Measurements from ENCODE around the gene ZNF184.
"Not testable (repeated sequence)": the region's sequence is repeated elsewhere in the genome, so short reads cannot be mapped to it uniquely, and the experiment has no call there.

ZNF184 gene

DNA sequence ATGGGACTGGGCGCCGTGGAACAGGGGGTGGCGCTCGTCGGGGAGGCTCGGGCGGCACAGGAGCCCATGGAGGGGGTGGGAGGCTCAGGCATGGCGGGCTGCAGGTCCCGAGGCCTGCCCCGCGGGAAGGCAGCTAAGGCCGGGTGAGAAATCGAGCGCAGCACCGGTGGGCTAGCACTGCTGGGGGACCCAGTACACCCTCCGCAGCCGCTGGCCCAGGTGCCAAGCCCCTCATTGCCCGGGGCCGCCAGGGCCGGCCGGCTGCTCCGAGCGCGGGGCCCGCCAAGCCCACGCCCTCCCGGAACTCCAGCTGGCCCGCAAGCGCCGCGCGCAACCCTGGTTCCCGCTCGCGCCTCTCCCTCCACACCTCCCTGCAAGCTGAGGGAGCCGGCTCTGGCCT lies 48.1 kb downstream of the ZNF184 start:
- not testable (repeated sequence) for DNase-seq (ENCODE audit: low read depth in 2 of 2)

DNA sequence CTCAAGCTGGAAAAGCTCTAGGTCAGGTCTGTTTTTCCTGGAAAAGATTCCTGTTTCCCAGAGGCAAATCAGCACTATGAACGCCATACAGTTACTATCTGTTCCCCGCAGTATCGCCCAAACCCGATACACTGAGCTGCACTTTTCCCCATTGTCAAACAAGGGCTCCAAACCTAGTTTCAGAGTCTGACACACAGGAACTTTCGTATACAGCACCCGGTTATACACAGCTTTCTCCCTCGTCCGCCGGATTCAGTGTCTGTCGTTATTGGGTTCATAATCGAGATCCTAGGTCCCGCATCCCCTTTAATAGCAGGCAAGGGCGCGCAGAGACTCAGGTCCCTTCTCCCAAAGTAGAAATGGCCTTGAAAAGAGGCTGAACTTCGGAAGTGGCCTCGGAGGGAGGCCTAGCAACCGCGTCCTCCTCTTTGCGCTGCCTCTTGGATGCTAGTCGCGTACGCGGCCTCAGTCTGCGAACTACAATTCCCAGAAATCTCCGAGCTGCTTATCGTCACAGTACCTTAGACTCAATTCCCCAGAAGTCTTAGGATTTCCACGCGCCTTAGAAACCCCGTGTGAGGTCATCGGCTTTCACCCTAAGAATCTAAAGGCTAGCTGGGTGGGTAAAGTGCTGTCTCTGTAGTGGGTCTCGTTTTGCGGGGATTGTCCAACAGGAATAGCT lies 50.1 kb downstream of the ZNF184 start:
- no peak for DNase-seq (ENCODE audit: low read depth in 2 of 2)

DNA sequence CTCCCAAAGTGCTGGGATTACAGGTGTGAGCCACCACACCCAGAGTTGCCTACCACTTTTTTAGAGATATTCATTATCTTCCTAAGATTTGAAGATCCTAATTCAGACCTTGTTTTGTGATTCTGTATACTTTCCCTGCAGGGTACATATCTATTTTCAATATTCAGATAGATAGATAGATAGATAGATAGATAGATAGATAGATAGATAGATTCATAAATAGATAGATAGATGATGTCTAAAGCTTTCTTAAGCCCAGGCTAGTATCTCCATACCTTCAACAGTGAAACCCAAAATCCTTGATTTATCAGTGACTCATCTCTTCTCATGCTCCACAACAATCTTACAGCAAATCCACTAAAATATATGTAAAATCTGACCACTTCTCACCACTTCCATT lies 53.5 kb downstream of the ZNF184 start:
- DNase-seq (ENCODE audit: low read depth in 2 of 2), result no peak

DNA sequence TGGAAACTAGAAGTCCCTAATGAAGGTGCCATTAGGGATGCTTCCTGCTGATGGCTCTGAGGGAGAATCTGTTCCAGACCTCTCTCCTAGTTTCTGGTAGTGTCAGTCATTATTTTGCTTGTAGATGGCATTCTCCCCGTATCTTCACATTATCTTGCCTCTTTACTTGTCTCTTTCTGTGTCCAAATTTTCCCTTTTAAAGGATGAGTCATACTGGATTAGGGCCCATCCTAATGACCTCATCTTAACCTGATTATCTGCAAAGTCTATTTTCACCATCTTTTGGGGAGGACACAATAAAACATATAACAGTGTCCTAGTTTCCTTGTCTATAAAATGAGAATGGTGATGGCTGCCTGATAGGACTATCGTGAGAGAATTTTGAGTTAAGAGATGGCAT lies 57.0 kb downstream of the ZNF184 start:
- no peak for DNase-seq (ENCODE audit: low read depth in 2 of 2)

DNA sequence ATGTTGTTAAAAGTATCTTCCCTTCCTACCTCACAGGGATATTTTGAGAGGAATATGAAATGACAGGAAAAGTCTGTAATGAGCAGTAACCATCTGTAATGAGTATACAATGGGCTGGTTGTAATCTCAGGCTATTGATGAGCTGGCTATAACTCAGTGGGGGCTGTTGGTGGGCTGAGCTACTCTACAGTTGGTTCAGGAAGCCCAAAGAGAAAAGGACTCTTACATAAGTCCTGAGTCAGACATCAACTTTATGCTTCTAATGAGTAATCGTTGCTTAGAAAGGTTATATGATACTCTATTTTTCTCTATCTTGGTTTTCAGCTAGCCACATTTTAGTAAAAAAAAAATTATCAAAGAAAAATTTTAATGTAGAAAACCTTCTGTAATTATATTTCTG lies 57.9 kb downstream of the ZNF184 start:
- no peak for DNase-seq (ENCODE audit: low read depth in 2 of 2)

DNA sequence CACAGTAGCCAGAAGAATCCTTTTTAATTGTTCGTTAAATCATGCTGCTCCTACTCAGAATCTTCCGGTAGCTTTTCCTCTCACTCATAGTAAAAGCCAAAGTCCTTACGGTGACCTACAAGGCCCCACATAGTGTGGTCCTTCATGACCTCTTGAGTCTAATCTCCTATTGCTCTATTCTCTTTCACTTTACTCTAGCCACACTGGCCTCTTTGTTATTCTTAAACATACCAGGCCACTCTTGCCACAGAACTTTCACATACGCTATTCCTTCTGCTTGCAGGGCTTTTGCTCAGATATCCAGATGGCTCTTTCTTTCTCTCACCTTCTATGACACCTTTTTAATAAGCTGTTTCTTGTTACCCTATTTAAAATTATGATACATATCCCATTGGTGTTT lies 58.6 kb downstream of the ZNF184 start:
- DNase-seq (ENCODE audit: low read depth in 2 of 2), result no peak

- no peak for DNase-seq (ENCODE audit: low read depth in 2 of 2)
Measured at GRCh38 chr6:27407153-27407814, 65.6 kb downstream of the ZNF184 start.

DNA sequence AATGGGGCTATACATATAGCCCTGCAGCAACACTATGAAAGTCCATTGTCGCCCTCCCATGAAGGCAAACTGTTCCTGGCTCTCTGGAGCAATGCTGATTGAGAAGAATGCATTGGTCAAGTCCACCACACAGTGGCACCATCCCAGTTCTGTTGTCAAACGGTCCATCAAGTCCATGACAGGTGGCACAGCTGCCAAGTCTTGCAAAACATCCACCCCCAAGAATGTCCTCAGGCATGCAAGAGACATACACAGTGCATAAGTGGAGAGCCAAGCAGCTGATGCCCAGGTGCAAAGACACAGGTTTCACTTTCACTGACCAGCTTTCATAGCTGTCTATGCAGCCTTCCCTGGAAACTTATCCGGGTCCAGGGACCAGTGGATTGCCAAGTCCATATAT lies 66.8 kb downstream of the ZNF184 start:
- DNase-seq (ENCODE audit: low read depth in 2 of 2), result no peak

DNA sequence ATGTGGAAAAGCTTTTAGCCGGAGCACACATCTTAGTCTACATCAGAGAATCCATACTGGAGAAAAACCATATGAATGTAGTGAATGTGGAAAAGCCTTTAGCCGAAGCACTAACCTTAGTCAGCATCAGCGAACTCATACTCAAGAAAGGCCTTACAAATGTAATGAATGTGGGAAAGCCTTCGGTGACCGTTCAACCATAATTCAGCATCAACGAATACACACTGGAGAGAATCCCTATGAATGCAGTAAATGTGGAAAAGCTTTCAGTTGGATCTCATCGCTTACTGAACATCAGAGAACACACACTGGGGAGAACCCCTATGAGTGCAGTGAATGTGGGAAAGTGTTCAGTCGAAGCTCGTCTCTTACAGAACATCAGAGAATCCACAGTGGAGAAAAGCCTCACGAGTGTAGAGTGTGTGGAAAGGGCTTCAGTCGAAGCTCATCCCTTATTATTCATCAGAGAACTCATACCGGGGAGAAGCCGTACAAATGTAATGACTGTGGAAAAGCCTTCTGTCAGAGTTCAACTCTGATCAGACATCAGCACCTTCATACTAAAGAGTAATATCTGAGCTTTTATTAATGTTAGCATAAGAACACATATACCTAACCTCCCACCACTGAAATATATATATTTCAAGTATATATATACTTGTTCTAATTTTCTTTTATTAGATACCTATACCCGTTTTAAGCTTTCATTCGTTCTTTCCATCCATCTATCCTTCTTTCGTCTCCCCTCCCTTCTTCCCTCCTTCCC lies 71.8 kb downstream of the ZNF184 start:
- no peak for DNase-seq (ENCODE audit: low read depth in 2 of 2)
